ENCODE measurements around the gene SYNRG.

DNA sequence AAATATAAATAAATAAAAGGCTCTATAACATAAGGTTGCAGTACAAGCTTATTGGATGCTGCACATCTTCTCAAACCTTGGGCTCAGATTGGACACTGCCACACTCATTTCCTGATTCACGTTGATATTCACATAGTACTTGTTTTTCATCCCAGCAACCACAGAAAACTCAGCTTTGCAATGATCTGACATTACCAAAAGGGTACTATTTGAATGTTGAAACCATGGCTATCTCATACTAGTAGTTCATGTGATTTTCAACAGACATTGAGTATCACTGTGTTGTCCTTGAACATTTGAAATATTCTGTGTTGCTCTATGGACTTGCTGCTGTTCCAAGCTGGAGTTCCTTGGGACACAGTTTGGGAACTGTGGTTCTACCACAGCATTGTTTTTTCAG is 48.0 kb upstream of the SYNRG start:
- no peak for TF ChIP-seq POLR2AphosphoS5 (IDR thresholded peaks at IDR 0.05; ENCODE audit: borderline replicate concordance, low read depth, low read length)
- no peak for TF ChIP-seq EZH2 (IDR thresholded peaks at IDR 0.05)
- TF ChIP-seq FOXP2 (optimal IDR thresholded peaks at IDR 0.05; ENCODE audit: control extremely low read depth, extremely low read length, insufficient read depth) = no peak

All from SK-N-MC (cell line).